Loucy (cell line): ENCODE results near the gene ERICH4.
"Not testable (repeated sequence)": the region's sequence is repeated elsewhere in the genome, so short reads cannot be mapped to it uniquely, and the experiment has no call there.

Experiments
- CTCF ChIP-seq: fragments of 200-600 bp; sonication (generic); conservative IDR thresholded peaks from 2 replicates; pipeline ENCODE4 v1.5.1; 2014; ENCODE audit warnings: mild to moderate bottlenecking, antibody characterized with exemption, low read length
- EZH2phosphoT487 ChIP-seq: fragments of 200-600 bp; IDR thresholded peaks from 2 replicates; pipeline ENCODE4 v1.6.1; 2018; ENCODE audit warnings: antibody characterized with exemption, mild to moderate bottlenecking, moderate library complexity, borderline replicate concordance

- TF ChIP-seq CTCF, EZH2phosphoT487: not testable (repeated sequence)
Observed at GRCh38 chr19:41408846-41409245, 34.1 kb upstream of the ERICH4 start.
